Activated T-helper 9 cell treated with anti-CD3 and anti-CD28 coated beads, Interleukin-2, amount 50 U/mL, for 16 hours (primary cell): Measurements from ENCODE around the gene CSTB.
A peak's percentile ranks its signal among the peaks of the same experiment; 100 is the strongest.

ENCODE experiments used
- DNase-seq: peaks from one replicate; pipeline ENCODE4 v3.0.0-alpha.2; 2020; ENCODE audit warnings: low read depth

CSTB gene

GRCh38 chr21:43749651-43750262 lies 26.4 kb downstream of the CSTB start:
- no peak for DNase-seq

GRCh38 chr21:43748622-43749021 lies 27.5 kb downstream of the CSTB start:
- DNase-seq: no peak

GRCh38 chr21:43745772-43746517 lies 30.2 kb downstream of the CSTB start:
- DNase-seq: no peak

- DNase-seq: no peak
Measured at GRCh38 chr21:43744725-43745124, 31.4 kb downstream of the CSTB start.

GRCh38 chr21:43743947-43744346 lies 32.2 kb downstream of the CSTB start:
- no peak for DNase-seq

GRCh38 chr21:43741423-43742096 lies 34.5 kb downstream of the CSTB start:
- no peak for DNase-seq

- DNase-seq: no peak
Measured at GRCh38 chr21:43740497-43741156, 35.5 kb downstream of the CSTB start.

- DNase-seq: no peak
Measured at GRCh38 chr21:43739621-43740435, 36.3 kb downstream of the CSTB start.

- DNase-seq: no peak
Measured at GRCh38 chr21:43737158-43737950, 38.8 kb downstream of the CSTB start.

GRCh38 chr21:43736224-43736883 lies 39.8 kb downstream of the CSTB start:
- DNase-seq: no peak

- no peak for DNase-seq
Measured at GRCh38 chr21:43735236-43736091, 40.6 kb downstream of the CSTB start.

- no peak for DNase-seq
Measured at GRCh38 chr21:43734928-43735229, 41.2 kb downstream of the CSTB start.

- no peak for DNase-seq
Measured at GRCh38 chr21:43734131-43734927, 41.8 kb downstream of the CSTB start.

- DNase-seq: peak; percentile 40
Measured at GRCh38 chr21:43733529-43734071, 42.5 kb downstream of the CSTB start.

- DNase-seq: no peak
Measured at GRCh38 chr21:43733060-43733459, 43.0 kb downstream of the CSTB start.

- DNase-seq: no peak
Measured at GRCh38 chr21:43731891-43732711, 44.0 kb downstream of the CSTB start.

- no peak for DNase-seq
Measured at GRCh38 chr21:43731476-43731875, 44.6 kb downstream of the CSTB start.
